LNCaP clone FGC (cell line): Measurements from ENCODE around the gene FBXO11.

Source experiments
- DNase-seq: peaks from one replicate; pipeline ENCODE4 v3.0.0-alpha.2; 2011; ENCODE audit warnings: low read depth
- H3K4me3 ChIP-seq: 2 replicates; pipeline ENCODE4 v1.5.1; 2011; ENCODE audit warnings: mild to moderate bottlenecking, low read depth, low read length, control low read depth
- CTCF ChIP-seq: IDR thresholded peaks from 2 replicates; pipeline ENCODE4 v1.5.1; 2012; ENCODE audit warnings: mild to moderate bottlenecking; ENCODE audit not compliant: control insufficient read depth, insufficient read depth; ENCODE audit errors: extremely low read depth

FBXO11 gene

GRCh38 chr2:47906157-47907038, at the start of gene FBXO11:
Gene FBXO11, minus strand, starts transcription at chr2:47906498. Its CDS starts 778 bp downstream, at chr2:47905720.
- TF ChIP-seq CTCF = peak; percentile 32; the same call in 1 of the 2 replicates
- peak within 1 kb of the TSS; percentile 62 for H3K4me3 ChIP-seq
- peak; percentile 80 for DNase-seq

- TF ChIP-seq CTCF = no peak
- no peak overlapping the region for H3K4me3 ChIP-seq
- no peak for DNase-seq
Measured at GRCh38 chr2:47950340-47951301, 44.3 kb upstream of the FBXO11 start.

GRCh38 chr2:47946593-47946992, 40.3 kb upstream of the FBXO11 start:
- H3K4me3 ChIP-seq = no peak overlapping the region
- no peak for TF ChIP-seq CTCF
- no peak for DNase-seq

- TF ChIP-seq CTCF = no peak
- no peak for DNase-seq
- H3K4me3 ChIP-seq = no peak overlapping the region
Measured at GRCh38 chr2:47945046-47945781, 38.9 kb upstream of the FBXO11 start.

- no peak overlapping the region for H3K4me3 ChIP-seq
- no peak for TF ChIP-seq CTCF
- no peak for DNase-seq
Measured at GRCh38 chr2:47941936-47942335, 35.6 kb upstream of the FBXO11 start.

- no peak overlapping the region for H3K4me3 ChIP-seq
- no peak for TF ChIP-seq CTCF
- no peak for DNase-seq
Measured at GRCh38 chr2:47937677-47938076, 31.4 kb upstream of the FBXO11 start.
